D341Med (cell line): Measurements from ENCODE around the gene DIDO1.

Source experiments
- DNase-seq: peaks from one replicate; pipeline ENCODE4 v3.0.0; 2012; ENCODE audit warnings: low spot score

DIDO1 gene

GRCh38 chr20:62834967-62835730 lies 91.2 kb downstream of the DIDO1 start:
- no peak for DNase-seq

GRCh38 chr20:62832951-62833391 lies 93.3 kb downstream of the DIDO1 start:
- DNase-seq, result no peak

GRCh38 chr20:62832212-62832922 lies 93.9 kb downstream of the DIDO1 start:
- DNase-seq, result no peak

GRCh38 chr20:62831854-62832211 lies 94.5 kb downstream of the DIDO1 start:
- no peak for DNase-seq

GRCh38 chr20:62831361-62831788 lies 94.9 kb downstream of the DIDO1 start:
- DNase-seq, result no peak

DNA sequence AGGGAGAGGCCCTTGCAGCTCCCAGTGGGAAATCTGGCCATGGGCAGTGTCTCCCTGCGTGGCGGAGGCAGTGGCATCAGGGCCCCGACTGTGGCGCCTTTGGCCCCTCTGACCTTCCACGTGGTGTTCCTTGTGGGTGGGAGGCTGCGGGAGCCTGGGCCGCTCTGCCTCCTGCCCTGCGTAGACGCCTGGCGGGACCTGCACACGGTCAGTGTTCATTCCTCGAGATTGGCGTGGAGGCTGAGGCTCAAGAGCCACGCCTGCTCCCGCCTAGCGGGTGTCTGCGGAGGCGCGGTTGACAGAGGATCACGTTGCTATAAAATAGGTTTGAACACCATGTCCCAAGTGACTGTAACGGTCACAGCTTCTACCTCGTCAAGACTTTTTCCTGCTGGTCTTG lies 95.5 kb downstream of the DIDO1 start:
- no peak for DNase-seq

DNA sequence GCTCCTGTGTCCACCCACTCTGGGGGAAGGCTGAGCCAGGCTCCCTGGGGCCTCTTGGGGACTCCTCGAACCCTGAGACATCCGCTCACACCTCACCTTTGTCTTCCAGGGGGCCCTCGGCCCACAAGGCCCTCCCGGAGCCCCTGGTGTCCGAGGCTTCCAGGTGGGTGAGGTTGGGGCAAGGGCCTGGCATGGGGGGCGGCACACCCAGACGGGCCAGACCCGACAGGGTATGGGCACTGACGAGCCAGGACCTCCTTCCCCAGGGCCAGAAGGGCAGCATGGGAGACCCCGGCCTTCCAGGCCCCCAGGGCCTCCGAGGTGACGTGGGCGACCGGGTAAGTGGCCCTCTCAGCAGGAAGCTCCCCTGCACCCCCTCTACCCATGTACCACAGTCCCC lies 96.1 kb downstream of the DIDO1 start:
- no peak for DNase-seq

GRCh38 chr20:62829231-62830230 lies 96.8 kb downstream of the DIDO1 start:
- no peak for DNase-seq

- no peak for DNase-seq
Observed at GRCh38 chr20:62828511-62829230, 97.6 kb downstream of the DIDO1 start.

- no peak for DNase-seq
Observed at GRCh38 chr20:62828051-62828450, 98.3 kb downstream of the DIDO1 start.
